HG03025 (cell line): ENCODE data around the gene EFNB2.

Experiments
- ATAC-seq: cut with Tn5 transposase; IDR thresholded peaks from one replicate; pipeline ENCODE4 v1.9.1; 2021; ENCODE audit warnings: mild to moderate bottlenecking, moderate library complexity; ENCODE audit not compliant: unreplicated experiment, low FRiP score

Gene EFNB2, protein sequence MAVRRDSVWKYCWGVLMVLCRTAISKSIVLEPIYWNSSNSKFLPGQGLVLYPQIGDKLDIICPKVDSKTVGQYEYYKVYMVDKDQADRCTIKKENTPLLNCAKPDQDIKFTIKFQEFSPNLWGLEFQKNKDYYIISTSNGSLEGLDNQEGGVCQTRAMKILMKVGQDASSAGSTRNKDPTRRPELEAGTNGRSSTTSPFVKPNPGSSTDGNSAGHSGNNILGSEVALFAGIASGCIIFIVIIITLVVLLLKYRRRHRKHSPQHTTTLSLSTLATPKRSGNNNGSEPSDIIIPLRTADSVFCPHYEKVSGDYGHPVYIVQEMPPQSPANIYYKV

DNA sequence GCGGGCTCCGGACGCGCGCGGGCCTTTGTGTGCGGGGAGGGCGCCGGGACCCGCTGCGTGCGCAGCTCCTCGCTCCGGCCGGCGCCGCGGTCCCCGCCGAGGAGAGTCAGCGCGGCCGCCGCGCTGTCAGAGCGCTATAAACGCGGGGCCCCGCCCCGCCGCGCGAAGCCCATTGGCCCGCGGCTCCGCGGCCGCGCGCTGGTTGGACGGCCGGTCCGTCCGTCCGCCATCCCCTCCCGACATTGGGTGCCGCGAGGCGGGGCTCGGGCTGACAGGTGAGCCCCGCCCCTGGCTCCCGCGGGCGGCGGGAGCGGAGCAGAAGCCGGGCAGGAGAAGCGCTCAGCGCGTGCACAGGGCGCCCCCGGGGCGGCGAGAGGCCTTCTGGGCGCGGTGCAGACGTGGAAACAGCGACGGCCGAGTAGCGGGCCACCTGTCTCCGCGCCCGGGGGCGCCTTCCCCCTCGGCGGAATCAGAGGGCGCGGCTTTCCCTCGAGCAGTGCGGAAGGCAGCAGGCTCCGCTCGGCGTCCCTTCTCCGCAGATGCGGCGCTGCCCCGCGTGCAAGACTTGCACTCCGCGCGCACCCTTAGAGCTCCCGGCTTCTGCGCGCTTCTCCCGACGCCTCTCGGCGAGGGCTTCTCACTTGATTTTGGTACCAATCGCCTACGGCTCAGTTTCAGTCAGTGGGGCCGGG, at the start of gene EFNB2:
Gene EFNB2, minus strand, starts transcription at position 111 of the 692 bp plus-strand sequence. CDS start 698 bp downstream, outside the sequence.
- peak; percentile 95 for ATAC-seq

DNA sequence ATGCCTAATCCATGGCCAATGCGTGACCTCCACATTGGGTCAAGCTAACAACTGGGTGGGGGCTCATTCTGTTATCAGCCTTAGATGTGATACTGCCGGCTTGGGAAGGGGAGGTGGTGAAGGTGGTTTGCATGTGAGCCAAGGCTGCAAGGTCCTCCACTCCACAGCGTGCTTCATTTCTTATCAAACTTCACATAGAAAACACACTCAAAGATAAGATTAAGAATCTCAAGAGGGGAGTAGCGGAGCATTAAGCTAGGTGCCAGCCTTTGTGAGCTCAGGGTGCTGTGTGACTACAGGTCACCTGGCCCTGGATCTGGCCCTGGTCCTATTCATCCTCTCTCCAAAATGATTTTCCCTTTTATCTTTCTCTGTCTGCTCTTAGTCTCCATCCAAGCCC, 45.8 kb upstream of the EFNB2 start:
- ATAC-seq, result no peak

DNA sequence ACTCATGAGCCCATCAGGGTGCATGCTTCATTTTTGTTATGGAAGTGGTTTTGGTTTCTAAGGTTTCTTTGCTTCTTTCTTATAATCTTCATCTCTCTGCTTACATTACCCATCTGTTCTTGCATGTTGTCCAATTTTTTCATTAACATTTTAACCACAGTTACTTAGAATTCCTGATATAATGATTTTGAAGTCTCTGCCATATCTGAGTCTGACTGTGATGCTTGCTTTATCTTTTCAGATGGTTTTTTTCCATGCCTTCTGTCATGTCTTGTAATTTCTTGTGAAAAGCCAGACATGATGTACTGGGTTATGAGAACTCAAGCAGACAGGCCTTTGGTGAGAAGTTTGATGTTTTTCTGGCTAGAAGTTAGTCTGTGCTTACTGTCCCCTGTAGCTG, 40.4 kb upstream of the EFNB2 start:
- ATAC-seq, result no peak

DNA sequence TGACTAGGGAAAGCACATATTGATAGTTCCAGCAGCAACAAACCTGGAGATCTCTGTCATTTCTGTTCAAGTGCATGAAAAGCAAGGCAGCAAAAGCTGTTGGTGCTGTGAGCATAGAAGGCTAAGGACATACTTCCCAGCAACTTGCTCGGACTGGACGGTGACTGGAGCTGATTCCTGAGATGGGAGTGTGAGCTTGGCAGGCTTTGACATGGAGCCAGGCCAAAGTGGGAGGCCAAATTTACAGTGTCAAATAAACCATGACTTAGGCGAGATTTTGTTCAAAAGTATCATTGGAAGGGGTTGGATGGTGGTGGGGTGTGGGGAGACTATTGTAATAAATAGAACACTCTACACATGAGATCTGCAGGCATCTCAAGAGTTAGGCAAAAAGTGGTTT, 38.4 kb upstream of the EFNB2 start:
- ATAC-seq, result no peak

- ATAC-seq, result no peak
Measured at GRCh38 chr13:106573284-106573846, 37.9 kb upstream of the EFNB2 start.

DNA sequence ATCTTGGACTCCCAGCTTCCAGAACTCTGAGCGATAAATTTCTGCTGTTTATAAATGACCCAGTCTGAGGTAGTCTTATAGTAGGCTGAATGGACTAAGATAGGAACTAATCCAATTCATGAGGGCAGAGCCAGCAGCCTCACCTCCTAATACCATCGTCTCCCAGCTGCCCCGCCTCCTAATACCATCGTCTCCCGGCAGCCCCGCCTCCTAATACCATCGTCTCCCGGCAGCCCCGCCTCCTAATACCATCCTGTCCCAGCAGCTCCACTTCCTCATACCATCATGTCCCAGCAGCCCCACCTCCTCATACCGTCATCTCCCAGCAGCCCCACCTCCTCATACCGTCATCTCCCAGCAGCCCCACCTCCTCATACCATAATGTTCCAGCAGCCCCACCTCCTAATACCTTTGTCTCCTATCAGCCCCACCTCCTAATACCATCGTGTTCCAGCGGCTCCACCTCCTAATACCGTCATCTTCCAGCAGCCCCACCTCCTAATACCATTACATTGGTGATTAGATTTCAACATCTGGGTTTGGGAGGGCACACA, 34.9 kb upstream of the EFNB2 start:
- ATAC-seq, result no peak

DNA sequence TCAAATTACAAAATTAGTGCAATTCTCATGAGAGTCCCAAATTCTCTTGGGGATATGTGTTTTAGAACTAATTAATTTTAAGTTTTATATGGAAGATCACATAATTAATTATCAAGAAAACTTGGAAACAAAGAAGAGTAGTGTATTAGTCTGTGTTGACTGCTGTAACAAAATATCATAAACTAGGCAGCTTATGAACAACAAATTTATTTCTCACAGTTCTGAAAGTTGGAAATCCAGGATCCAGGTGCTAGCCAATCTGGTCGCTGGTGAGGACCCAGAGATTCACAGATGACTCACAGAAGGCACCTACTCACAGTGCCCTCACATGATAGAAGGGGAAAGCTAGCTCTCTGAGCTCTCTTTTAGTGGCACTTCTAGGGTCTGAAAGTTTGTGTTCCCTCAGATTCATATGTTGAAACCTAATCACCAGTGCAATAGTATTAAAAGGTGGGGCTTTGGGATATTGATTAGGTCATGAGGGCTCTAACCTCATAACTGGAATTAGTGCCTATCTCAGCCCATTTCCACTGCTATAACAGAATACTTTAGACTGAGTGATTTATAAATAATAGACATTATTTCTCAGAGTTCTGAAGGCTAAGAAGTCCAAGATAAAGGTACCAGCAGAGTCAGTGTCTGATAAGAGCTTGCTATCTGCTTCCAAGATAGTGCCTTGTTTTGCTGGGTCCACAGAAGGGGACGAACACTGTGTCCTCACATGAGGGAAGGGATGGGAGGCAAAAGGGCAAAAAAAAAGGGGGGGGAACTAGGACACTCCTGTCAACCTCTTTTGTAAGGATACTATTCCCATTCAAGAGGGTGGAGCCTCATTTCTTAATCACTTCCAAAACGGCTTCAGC, 34.0 kb upstream of the EFNB2 start:
- ATAC-seq, result no peak

DNA sequence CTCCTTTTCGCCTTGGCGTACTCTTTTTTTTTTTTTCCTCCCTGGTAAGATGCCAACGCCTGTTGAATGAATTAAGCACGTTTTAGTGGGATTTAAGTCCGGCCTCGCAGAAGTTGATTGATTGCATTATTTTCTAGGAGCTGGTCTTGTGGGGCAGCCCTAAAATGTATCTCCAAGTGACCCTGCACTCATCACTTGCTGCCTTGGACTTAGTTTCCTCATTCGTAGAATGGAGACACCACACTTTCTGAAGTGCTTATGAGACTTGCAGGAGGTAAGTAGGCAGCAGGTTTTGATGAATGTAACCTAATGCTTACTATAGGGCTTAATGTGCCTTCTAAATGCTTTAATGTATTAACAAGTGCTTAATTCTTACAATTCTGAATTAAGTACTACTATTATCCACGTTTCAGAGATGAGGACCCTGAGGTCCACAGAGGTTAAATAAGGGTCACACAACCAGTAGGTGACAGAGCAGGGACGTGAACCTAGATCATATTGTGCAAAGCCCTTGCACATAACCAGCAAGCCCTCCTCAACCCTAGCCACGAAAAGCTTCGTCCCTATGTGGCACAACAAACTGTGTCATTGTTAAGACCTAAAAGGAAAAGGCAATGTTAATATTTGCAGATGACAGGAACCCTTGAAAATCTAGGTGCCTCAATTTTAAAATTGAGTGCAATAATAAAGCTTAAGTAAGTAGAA, 33.0 kb upstream of the EFNB2 start:
- peak; percentile 24 for ATAC-seq

DNA sequence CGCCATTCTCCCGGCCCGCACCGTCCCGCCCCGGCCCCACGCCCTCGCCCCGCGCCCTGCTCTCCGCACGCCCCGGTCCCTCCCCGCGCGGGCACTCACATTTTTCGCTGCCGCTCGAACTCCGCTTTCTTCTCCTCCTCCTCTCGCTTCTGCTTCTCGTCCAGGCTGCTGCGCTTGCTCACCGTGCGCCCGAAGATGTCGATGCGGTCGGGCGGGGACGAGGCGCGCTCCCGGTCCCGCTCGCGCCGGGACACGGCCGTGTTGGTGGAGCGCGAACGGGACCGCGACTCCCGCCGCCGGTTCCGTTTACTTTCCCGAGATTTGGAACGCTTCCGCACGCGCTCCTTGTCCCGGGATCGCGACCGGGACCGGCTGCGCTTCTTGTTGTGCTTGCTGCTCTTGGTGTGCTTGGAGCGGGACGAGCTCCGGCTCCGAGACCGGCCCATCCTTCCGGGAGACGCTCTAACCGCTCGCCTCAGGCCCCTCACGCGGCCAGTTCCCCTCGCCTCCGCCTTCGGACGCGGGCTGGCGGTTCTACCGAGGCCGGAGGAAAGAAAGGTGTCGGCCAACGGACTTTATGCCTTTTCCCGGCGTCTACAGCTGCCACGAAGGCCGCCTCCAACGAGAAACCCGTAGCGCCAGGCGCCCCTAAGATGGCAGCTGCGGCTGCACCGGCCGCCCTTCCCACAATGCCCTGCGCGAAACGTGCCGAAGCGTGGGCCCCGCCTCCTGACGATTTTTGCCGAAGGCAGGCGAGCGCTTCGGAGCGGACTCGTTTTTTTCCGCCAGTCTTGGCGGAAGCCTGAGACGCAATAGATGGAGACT, 32.2 kb upstream of the EFNB2 start, which contains the start of gene ARGLU1:
Gene ARGLU1, minus strand, starts transcription at position 664 of the 825 bp plus-strand sequence. Its CDS starts 218 bp downstream, at position 446.
- peak; percentile 63 for ATAC-seq

- ATAC-seq, result peak; percentile 39
Measured at GRCh38 chr13:106566641-106567473, 31.4 kb upstream of the EFNB2 start.

GRCh38 chr13:106565127-106565775, 29.8 kb upstream of the EFNB2 start:
- no peak for ATAC-seq

DNA sequence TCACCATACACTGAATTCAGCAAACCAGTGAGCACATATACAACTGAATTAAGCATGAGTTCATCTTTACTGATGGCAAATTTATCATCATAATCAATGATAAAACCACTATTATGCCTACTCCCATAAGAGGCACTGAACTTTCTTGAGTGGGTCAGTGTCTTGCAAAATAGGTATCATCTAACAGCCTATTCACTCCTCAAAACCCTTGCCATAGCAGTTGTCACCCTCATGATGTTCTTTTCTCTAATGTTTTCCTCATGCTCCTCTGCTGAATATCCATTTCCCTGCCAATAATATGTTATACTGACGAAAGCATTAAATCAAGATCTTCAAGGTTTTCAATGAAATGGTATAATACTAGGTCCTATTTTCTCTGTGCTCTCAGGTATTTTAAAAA, 26.8 kb upstream of the EFNB2 start:
- ATAC-seq, result no peak

DNA sequence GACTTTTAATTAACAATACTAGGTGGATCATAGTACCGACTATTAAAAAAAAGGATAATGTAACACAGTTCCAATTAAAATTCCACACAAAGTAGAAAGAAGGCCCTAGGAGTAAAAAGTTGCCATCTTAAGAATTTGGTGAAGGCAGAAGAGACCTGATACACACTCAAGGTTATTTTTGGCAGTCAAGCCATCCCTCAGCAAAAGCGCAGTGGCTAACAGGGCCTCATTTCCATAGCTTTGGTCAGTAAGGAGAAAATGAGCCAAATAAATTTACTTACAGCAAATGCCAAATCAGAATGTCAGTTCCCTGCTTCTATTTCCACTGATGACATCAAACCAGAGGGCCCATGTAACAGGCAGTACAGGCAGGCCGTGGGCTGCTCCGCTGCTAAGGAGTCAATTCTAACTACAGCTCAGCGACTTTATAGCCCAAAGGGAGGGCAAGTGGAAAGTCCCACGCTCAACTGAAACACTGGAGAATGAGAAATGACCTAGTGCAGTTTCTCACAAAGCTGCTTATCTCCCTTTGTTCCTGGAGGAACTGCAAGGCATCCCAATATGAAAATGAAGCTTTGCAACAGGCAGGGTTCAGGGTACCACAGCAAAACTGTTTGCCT, 26.2 kb upstream of the EFNB2 start:
- ATAC-seq, result peak; percentile 72

- no peak for ATAC-seq
Measured at GRCh38 chr13:106560821-106561220, 25.4 kb upstream of the EFNB2 start.

DNA sequence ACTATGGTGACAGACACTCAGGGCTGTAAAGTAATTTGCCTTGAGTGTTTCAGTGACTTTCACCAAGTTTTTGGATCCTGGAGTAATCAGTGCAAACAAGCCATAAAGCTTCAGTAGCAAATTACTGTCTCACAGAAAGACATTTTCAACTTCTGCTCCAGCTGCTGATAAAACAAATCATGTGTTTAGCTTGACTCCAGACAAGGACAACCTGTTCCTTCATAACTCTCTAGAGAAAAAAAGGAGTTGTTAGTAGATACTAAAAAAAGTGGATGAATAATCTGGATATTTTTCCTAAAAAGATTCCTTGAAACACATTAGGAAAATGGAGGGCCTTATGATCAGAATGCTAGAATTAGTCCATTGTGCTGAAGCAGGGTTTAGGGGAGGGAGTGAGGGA, 23.1 kb upstream of the EFNB2 start:
- ATAC-seq, result no peak

DNA sequence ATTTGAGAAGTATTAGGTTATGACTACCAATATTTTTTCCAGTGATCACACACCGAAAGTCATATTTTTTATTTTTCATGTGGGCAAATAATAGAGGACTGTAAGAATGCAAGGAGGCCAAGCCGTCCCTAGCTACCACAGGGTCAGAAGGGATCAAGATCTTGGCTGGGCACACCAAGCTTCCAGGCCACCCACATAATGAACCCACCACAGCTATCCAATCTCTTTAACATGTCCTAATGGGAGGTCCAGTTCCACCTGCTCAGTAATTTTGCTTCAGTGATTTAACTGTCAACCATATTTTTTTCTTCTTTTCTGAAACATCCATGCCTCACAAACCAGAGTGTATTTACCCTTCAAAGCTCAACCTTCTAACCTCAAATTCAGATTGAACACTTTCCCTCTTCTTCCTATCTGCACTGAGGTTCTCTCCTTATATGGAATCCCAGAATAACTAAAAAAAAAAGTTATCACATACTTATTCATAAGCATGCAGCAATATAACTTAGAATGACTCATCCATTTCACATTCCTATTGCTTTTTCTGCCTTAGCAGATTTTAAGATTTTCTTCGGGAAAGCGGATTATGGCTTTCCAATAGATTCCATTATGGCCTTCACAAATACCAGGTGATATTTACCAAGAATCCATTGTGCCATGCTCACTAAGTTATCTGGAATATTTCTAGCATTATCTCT, 20.3 kb upstream of the EFNB2 start:
- ATAC-seq, result no peak

DNA sequence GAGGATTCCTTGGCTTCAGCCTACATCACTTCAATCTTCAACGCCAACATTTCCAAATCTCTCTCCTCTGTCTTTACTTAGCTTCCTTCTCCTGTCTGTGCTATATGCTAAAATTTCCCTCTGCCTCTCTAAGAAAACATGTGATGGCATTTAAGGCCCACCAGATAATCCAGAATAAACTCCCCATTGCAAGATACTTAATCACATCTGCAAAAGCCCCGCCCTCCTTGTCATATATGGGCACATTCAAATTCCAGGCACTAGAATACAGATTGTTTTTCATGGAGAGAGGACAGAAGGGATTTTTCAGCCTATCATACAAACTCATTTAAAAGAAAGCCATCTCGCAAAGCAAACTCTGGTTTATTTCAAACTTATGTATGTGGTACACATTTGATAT, 16.3 kb upstream of the EFNB2 start:
- ATAC-seq, result no peak
